ENCODE results near the gene C19orf85. TPM values are rescaled to one million over a fixed set of nuclear protein-coding genes. Genes with fewer than 3 reads are reported as not detected.

The C19orf85 gene
- total and polyA plus RNA-seq, 2 experiments from 2014 or later = not detected

- H3K9me2 ChIP-seq (ENCODE audit: insufficient read depth) = no peaks in the 10 kb centered on the region
- no peaks in the 10 kb centered on the region for H3K9me3 ChIP-seq (ENCODE audit: low read depth)
- H3K27ac ChIP-seq = peak overlapping the region; percentile 97
- peak overlapping the region; percentile 81 for H3K4me2 ChIP-seq (ENCODE audit: unreplicated experiment)
- no peaks in the 10 kb centered on the region for H3K27me3 ChIP-seq (replicated peaks; ENCODE audit: insufficient read depth)
- no peak for DNase-seq
- 86% methylated on average over 40 to 44 of the region's 46 CpGs for WGBS, 2 experiments (ENCODE audit: low coverage in 1 of 2, low lambda C conversion rate in 2 of 2, missing lambda C conversion rate in 2 of 2)
- TF ChIP-seq EZH2 (IDR thresholded peaks at IDR 0.05; ENCODE audit: insufficient read depth, poor library complexity, severe bottlenecking) (no peak), EZH2phosphoT487 (IDR thresholded peaks at IDR 0.05; ENCODE audit: insufficient read depth, low read depth) (no peak)
- peaks cover 24% of the 10 kb centered on the region for H3K4me1 ChIP-seq (ENCODE audit: insufficient read depth)
- peaks cover 18% of the 10 kb centered on the region for H3K79me2 ChIP-seq (ENCODE audit: insufficient read depth)
- in situ Hi-C loops (cut with MboI) = no loop called here
- no peaks in the 10 kb centered on the region for H4K20me1 ChIP-seq (ENCODE audit: insufficient read depth)
- H3F3A ChIP-seq (ENCODE audit: insufficient read depth) = peaks cover 12% of the 10 kb centered on the region
- H2AFZ ChIP-seq = no peak overlapping the region
- no peaks in the 10 kb centered on the region for H3K36me3 ChIP-seq (ENCODE audit: low read depth)
- peak overlapping the region; percentile 86 for H3K9ac ChIP-seq
- peak overlapping the region; percentile 80 for H3K4me3 ChIP-seq
These were observed 19.4 kb upstream of the C19orf85 start for GRCh38 chr19:55483706-55484592.

DNA sequence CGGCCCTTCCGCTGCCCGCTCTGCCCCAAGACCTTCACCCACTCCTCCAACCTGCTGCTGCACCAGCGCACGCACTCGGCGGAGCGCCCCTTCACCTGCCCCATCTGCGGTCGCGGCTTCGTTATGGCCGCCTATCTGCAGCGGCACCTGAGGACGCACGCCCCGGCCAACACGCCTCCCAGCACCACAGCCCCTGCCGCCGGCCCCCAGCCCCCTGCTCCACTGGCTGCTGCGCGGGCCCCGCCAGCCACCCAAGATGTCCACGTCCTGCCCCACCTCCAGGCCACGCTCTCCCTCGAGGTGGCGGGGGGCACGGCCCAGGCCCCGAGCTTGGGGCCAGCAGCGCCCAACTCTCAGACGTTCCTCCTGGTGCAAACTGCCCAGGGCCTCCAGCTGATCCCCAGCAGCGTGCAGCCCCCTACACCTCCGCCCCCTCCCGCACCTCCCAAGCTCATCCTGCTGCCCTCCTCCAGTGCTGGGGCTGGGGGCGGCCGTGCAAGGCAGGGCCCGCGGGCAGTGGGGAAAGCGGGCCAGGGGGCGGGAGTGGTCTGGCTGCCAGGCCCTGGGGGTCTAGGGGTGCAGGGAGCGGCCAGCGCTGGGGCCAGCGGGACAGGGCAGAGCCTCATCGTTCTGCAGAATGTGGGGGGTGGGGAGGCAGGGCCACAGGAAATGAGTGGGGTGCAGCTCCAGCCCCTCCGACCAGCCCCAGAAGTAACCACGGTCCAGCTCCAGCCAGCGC is 18.6 kb upstream of the C19orf85 start:
- Histone ChIP-seq H3K9me2 (ENCODE audit: insufficient read depth) (no peaks in the 10 kb centered on the region), H3K27ac (no peak overlapping the region), H2AFZ (no peak overlapping the region), H3K27me3 (replicated peaks; ENCODE audit: insufficient read depth) (no peaks in the 10 kb centered on the region), H3K4me3 (no peak overlapping the region), H3K4me1 (ENCODE audit: insufficient read depth) (peaks cover 21% of the 10 kb centered on the region), H3K9me3 (ENCODE audit: low read depth) (no peaks in the 10 kb centered on the region), H3K9ac (no peak overlapping the region), H3K4me2 (ENCODE audit: unreplicated experiment) (no peak overlapping the region), H3K36me3 (ENCODE audit: low read depth) (no peaks in the 10 kb centered on the region), H4K20me1 (ENCODE audit: insufficient read depth) (no peaks in the 10 kb centered on the region), H3F3A (ENCODE audit: insufficient read depth) (peaks cover 12% of the 10 kb centered on the region), H3K79me2 (ENCODE audit: insufficient read depth) (peaks cover 26% of the 10 kb centered on the region)
- 94 to 95% methylated on average over 16 to 47 of the region's 47 CpGs for WGBS, 2 experiments (ENCODE audit: low coverage in 1 of 2, low lambda C conversion rate in 2 of 2, missing lambda C conversion rate in 2 of 2)
- TF ChIP-seq EZH2 (IDR thresholded peaks at IDR 0.05; ENCODE audit: insufficient read depth, poor library complexity, severe bottlenecking) = no peak
- no peak for TF ChIP-seq EZH2phosphoT487 (IDR thresholded peaks at IDR 0.05; ENCODE audit: insufficient read depth, low read depth)
- in situ Hi-C loops (cut with MboI) = no loop called here
- no peak for DNase-seq

GRCh38 chr19:55482156-55482961 is 17.8 kb upstream of the C19orf85 start:
- Histone ChIP-seq H3K9ac (no peak overlapping the region), H3K4me3 (no peak overlapping the region), H3K27me3 (replicated peaks; ENCODE audit: insufficient read depth) (no peaks in the 10 kb centered on the region), H3K27ac (no peak overlapping the region), H3F3A (ENCODE audit: insufficient read depth) (peaks cover 12% of the 10 kb centered on the region), H3K36me3 (ENCODE audit: low read depth) (no peaks in the 10 kb centered on the region), H3K9me2 (ENCODE audit: insufficient read depth) (no peaks in the 10 kb centered on the region), H3K4me2 (ENCODE audit: unreplicated experiment) (no peak overlapping the region), H3K4me1 (ENCODE audit: insufficient read depth) (peaks cover 27% of the 10 kb centered on the region), H2AFZ (no peak overlapping the region), H3K79me2 (ENCODE audit: insufficient read depth) (peaks cover 34% of the 10 kb centered on the region), H4K20me1 (ENCODE audit: insufficient read depth) (no peaks in the 10 kb centered on the region), H3K9me3 (ENCODE audit: low read depth) (no peaks in the 10 kb centered on the region)
- WGBS, 2 experiments (ENCODE audit: low coverage in 1 of 2, low lambda C conversion rate in 2 of 2, missing lambda C conversion rate in 2 of 2) = 93 to 97% methylated on average over 27 to 82 of the region's 83 CpGs
- in situ Hi-C loops (cut with MboI) = no loop called here
- no peak for DNase-seq
- TF ChIP-seq EZH2 (IDR thresholded peaks at IDR 0.05; ENCODE audit: insufficient read depth, poor library complexity, severe bottlenecking) (no peak), EZH2phosphoT487 (IDR thresholded peaks at IDR 0.05; ENCODE audit: insufficient read depth, low read depth) (no peak)

DNA sequence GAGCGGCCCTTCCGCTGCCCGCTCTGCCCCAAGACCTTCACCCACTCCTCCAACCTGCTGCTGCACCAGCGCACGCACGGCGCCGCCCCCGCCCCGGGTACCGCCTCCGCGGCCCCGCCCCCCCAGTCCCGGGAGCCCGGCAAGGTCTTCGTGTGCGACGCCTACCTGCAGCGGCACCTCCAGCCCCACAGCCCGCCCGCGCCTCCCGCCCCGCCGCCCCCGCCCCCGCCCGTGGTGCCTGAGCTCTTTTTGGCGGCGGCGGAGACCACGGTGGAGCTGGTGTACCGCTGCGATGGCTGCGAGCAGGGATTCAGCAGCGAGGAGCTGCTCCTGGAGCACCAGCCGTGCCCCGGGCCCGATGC is 17.2 kb upstream of the C19orf85 start:
- Histone ChIP-seq H3K27ac (no peak overlapping the region), H3K4me2 (ENCODE audit: unreplicated experiment) (no peak overlapping the region), H4K20me1 (ENCODE audit: insufficient read depth) (no peaks in the 10 kb centered on the region), H3K9ac (no peak overlapping the region), H3F3A (ENCODE audit: insufficient read depth) (peaks cover 6% of the 10 kb centered on the region; the same call in 1 of the 2 replicates), H2AFZ (no peak overlapping the region), H3K4me1 (ENCODE audit: insufficient read depth) (peaks cover 21% of the 10 kb centered on the region), H3K4me3 (no peak overlapping the region), H3K9me2 (ENCODE audit: insufficient read depth) (no peaks in the 10 kb centered on the region), H3K36me3 (ENCODE audit: low read depth) (no peaks in the 10 kb centered on the region), H3K79me2 (ENCODE audit: insufficient read depth) (peaks cover 36% of the 10 kb centered on the region), H3K9me3 (ENCODE audit: low read depth) (no peaks in the 10 kb centered on the region), H3K27me3 (replicated peaks; ENCODE audit: insufficient read depth) (no peaks in the 10 kb centered on the region)
- DNase-seq = no peak
- 81 to 100% methylated on average over 1 to 39 of the region's 40 CpGs for WGBS, 2 experiments (ENCODE audit: low coverage in 1 of 2, low lambda C conversion rate in 2 of 2, missing lambda C conversion rate in 2 of 2)
- in situ Hi-C loops (cut with MboI) = no loop called here
- TF ChIP-seq EZH2phosphoT487 (IDR thresholded peaks at IDR 0.05; ENCODE audit: insufficient read depth, low read depth) (no peak), EZH2 (IDR thresholded peaks at IDR 0.05; ENCODE audit: insufficient read depth, poor library complexity, severe bottlenecking) (no peak)
